NCI-H2196 (cell line): ENCODE data around the gene SMIM35.

Source experiments
- DNase-seq: peaks from one replicate; lab custom pipeline; 2025; ENCODE audit not compliant: unreplicated experiment; lab: John Stamatoyannopoulos, UW

SMIM35 gene

DNA sequence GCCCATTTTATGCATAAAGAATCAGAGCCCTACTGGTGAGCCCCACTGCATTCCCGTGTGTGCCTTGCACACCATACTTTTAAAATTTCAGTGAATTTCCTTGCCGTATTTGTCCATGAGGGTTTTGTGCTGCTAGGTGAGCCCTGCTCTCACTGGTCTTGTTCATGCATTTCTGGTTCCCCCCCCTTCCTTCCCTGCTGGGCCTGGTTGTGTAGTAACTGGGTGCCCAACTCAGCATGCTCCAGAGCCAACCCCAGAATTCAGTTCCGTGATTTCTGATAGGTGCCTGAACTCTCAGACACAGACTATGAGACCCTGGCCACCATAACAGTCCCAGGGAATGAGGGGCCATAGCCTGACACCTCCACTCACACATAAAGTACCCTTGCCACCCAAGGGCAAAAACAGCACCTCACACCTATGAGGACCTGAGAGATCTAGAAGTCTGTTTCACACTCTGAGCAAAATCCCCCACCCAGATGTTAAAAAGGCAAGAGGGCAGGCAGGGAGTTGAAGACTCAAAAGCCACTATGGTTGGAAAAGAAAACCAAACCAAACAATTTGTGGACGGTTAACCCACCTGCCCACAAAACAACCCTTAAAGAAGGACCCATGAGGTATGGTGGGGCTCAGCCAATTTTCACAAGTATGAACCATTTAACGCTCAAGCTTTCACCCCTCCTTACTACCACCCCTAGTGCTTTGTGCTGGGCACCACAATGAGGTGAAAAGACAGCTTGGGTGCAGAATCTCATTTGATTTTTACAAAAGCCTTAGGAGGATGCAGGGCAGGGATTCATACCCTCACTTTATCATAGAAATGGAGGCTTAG is 117.4 kb downstream of the SMIM35 start:
- no peak for DNase-seq

DNA sequence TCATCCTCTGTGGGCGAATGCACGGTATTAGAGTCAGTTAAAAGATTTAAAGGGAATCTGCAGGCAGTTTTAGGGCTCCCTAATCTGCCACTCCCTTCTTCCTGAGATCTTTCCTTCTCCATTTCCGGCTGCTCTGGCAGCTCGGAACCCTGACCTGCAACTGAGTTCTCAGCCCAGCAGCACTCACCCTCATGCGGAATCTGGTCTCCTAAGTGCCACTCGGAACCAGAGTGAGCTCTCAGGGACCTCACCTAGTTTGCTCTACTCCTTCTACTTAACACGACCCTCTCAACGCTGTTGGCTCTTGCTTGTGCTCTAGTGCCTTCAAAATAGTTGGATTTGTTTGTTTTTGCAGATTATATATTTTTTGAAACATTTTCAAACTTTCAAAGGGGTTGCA is 119.9 kb downstream of the SMIM35 start:
- DNase-seq = no peak

DNA sequence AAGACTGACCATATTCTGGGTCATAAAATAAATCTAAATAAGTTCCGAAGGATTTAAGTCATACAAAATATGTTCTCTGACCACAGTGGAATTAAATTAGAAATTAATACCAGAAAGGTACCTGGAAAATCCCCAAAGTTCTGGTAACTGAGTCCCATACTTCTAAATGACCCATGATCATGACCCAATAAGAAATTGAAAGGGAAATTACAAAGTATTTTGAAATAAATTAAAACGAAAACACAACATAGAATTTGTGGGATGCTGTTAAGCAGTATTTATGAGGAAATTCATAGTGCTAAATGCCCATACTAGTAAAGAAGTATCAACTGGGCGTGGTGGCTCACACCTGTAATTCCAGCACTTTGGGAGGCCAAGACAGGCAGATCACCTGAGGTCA is 123.9 kb downstream of the SMIM35 start:
- DNase-seq = no peak

DNA sequence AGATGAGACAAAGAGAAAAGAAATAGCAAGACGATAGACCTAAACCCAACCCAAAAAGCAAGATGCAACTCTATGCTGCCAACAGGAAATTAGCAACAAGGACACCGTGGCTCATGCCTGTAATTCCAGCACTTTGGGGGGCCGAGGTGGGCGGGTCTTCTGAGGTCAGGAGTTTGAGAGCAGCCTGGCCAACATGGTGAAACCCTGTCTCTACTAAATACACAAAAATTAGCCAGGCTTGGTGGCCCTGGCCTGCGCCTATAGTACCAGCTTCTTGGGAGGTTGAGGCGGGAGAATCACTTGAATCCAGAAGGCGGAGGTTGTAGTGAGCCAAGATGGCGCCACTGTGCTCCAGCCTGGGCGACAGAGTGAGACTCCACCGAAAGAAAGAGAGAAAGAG is 124.9 kb downstream of the SMIM35 start:
- DNase-seq = no peak

DNA sequence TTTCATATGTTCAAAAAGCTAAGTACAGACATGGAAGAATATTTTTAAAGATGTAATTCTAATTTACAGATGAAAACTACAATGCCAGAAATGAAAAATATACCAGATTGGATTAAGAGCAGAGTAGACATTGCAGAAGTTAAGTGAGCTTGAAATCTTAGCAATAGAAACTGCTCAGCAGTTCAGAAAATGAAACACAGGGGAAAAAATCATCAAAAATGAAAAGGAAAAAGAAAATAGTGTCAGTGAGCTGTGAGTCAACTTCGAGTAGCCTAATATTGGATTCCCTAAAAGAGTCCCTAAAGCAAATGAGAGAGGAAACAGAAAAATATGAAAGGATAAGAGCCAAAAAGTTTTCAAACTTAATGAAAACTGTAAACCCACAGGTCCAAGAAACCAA is 126.4 kb downstream of the SMIM35 start:
- no peak for DNase-seq

DNA sequence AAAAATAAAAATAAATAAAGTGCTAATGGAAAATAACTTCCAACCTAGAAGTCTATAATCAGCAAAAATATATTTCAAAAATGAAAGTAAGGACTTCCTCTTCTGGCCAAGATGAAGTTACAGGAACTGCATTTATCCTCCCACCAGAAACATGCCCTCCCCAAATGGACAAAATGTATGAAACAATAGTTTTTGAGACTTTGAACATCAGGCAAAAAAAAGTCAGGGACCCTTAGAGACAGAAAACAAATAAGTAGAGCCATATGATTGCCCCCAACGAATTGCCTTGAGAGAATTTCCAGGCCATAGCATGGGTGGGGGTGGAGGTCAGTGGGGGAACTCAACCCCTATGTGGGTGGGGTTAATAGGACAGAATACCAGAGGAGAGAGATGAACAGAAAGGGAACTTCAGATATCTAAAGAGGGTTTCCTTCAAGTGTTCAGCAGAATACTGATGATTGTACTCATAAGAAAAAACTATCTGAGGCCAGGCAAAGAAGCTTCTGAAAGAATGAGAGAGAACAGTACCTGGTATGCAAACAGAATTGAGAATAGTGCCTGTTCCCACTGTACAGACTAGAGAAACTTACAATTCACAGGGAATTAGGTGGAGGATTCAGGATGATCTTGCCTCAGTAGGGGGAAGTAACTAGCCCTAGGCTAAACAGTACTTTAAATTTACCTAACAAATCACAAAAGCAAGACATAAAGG is 127.2 kb downstream of the SMIM35 start:
- no peak for DNase-seq

DNA sequence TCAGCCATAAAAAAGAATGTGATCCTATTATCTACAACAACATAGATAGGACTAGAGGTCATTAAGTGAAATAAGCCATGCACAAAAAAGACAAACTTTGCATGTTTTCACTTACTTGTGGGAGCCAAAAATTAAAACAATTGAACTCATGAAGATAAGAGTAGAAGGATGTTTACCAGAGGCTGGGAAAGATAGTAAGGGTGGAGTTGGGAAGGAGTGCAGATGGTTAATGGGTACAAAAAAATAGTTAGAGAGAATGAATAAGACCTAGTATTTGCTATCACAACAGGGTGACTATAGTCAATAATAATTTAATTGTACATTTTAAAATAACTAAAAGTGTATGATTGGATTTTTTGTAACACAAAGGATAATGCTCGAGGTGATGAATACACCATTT is 127.8 kb downstream of the SMIM35 start:
- DNase-seq = no peak
